Fibroblast of skin of abdomen (primary cell): ENCODE measurements around the gene LRG1.
"Not testable (repeated sequence)": the region's sequence is repeated elsewhere in the genome, so short reads cannot be mapped to it uniquely, and the experiment has no call there.

Source experiments
- DNase-seq: peaks from one replicate; pipeline ENCODE4 v3.0.0-alpha.2; 2013

Gene LRG1

DNA sequence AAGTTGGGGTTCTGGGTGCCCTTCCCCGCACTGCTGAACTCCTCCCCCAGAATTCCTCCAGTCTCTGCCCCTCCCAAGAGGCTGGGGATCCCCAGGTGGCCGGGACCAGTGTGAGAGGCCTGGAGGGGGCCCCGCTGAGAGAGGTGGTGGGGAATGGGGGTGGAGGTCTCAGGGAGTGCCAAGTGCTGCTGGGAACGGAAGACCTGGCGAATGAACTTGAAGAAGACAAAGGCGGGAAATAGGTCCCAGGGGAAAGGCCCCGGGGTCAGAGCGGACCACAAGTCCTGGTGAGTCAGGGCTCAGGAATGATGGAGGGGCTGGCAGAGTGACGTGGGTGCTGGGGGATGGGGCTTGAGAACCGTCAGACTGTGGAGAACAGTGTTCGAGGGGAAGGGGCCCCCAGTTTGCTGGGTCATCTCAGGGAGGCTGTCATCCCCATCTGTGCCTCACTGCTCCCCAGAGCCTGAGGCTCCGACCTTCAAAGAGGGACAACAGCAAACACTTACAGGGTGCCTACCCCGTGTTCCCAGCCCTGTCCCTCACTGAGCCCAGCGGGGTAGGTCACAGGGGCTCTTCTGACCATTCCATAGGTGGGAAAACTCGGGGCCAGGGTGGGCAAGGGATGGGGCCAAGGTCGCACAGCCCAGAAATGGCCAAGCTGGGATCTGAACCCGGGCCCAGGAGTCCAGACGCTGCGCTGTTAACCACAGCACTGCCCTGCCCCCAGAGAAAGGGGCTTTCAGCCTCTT is 35.6 kb upstream of the LRG1 start:
- peak; percentile 98 for DNase-seq

DNA sequence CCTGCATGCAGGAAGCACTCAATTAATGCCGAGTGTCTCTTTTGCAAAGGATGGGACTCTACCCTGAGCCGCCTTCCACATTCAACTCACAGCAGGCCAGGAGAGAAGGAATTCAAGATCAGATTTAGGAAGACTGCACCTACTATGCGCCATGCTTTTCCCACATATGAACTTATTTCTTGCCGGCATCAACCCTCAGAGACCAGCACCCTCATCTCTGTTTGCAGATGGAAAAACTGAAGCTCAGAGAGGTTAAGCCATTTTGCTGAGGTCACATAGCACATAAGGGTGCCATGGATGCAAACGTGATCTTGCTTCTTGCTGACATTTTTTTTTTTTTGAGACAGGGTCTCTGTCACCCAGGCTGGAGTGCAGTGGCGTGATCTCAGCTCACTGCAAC is 33.8 kb upstream of the LRG1 start:
- DNase-seq = no peak

DNA sequence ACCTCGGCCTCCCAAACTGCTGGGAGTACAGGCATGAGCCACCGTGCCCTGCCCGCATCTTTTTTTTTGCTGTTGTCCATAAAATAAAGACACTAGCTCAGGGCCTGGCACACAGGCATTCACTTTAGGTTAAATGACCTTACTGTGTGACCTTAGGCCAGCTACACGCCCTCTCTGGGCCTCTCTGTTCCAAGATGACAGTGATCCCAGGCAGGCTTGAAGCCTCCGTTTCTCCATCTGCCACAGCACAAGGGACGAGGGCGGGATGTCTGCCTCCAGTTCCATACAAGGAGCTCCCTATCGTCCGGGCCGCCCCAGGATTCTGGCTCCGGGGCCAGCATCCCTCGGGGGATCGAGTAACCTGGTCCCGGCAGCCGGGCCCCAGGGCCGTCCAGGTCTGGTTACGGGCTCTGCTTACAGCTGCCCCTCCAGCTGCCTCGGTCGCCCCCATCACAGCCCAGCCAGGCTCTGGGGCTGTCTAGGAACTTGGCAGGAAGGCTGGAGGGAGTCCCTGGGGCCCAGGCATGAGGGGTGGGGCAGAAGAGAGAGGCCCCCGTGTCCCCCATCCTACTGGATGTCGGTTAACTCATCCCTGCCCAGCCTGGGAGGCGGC is 31.6 kb upstream of the LRG1 start:
- DNase-seq = no peak

DNA sequence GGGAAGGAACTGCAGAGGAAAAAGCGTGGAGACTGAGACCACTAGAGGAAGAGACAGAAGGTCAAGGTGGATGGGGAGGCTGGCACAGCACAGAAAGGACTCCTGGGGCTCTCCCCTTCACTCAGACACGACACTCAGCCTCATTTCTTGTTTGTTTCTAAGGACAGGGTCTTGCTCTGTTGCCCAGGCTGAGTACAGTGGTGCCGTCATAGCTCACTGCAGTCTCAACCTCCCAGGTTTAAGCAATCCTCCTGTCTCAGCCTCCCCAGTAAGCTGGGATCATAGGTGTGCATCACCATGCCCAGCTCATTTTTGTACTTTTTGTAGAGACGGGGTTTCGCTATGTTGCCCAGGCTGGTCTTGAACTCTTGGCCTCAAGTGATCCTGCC is 31.1 kb upstream of the LRG1 start:
- no peak for DNase-seq

DNA sequence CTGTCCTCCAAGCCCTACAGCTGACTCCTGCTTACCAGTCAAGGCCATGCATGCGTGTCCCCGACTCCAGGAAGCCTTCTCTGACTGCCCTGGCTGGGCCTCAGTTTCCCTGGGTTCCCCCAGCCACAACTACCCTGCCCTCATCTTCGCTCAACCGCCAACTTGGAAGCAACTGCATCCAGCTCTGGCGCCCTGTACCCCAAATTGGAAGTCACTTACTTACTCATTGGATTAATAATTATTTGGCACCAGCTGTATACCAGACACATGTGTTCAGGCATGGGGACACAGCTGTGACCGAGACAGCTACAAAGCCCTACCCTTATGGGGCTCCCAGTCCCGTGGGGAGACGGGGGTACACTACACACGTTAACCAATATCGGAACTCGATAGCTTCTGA is 30.6 kb upstream of the LRG1 start:
- no peak for DNase-seq

DNA sequence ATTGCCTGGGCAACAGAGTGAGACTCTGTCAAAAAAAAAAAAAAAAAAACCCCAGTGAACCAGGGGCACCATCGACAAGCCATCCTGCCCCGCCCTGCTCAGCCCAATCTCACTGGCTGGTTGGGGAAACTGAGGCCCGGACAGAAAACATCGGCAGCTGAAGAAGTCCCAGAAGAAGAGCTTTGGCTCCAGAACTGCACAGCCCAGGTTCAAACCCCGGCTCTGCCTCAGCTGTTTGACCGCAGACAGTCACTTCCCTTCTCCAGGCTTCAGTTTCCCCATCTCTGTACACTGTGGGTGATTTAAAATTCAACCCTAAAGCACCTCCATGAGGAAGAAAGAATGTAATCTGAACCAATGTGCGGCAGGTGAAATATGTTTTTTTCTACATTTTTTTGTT is 29.1 kb upstream of the LRG1 start:
- no peak for DNase-seq

DNA sequence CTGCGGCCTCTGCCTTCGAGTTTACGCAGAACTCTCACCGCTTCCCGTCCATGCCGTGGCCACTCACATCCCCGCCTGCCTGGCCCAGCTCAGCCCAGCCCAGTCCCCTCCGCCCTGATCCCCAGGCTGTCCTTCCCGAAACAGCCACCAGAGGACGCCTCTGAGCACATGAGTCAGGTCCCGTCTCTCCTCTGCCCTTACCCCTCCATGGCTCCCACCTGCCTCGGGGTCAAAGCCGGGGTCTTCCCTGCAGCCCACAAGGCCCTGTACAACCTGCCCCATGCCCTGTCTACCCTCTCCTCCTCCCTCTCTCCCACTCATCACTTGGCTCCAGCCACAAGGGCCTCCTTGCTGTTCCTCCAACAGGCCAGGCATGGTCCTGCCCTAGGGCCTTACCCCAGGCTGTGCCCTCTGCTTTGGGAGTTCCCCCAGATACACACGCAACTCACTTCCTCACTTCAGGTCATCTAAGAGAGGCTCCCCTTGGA is 27.8 kb upstream of the LRG1 start:
- peak; percentile 37 for DNase-seq

DNA sequence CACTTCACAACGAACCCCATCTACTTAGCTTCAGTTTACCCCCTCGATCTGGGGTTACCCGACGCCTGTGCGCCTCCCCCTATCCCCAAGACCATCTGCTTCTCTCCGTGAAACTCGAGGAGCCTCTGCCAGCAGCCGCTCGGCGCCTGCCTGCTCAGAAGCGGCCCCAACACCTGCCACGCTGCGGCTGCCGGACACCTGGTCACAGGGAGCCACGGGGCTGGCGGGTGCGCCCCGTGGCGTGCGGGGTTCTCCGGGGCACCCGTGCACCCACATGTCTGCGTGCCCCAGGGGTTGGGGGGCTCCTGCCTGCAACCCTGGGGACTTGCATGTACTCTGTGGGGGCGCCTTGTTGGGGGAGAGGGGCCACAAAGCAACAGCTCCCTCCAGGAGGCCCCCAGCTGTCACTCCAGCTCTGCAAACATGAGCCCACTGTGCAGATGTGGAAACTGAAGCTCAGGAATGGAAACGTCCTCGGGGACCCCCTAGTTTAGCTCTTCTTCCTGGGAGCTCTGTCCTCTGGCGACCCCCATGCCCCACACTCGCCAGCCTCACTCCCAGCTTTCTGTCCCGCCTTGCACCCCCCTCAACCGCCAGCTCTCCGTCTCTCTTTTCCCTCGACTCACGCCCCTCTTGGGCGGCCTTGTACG is 26.7 kb upstream of the LRG1 start:
- DNase-seq = no peak

DNA sequence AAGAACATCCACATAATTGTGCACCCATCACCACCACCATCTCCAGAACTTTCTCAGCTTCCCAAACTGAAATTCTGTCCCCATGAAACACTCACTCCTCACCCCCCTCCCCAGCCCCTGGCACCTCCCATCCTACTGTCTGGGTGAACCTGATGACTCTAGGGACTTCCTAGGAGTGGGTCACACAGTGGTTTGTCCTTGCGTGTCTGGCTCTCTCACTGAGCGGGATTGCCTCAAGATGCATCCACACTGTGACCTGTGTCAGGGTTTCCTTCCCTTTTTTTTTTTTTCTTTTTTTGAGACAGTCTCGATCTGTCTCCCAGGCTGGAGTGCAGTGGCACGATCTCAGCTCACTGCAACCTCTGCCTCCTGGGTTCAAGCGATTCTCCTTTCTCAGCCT is 23.7 kb upstream of the LRG1 start:
- not testable (repeated sequence) for DNase-seq

DNA sequence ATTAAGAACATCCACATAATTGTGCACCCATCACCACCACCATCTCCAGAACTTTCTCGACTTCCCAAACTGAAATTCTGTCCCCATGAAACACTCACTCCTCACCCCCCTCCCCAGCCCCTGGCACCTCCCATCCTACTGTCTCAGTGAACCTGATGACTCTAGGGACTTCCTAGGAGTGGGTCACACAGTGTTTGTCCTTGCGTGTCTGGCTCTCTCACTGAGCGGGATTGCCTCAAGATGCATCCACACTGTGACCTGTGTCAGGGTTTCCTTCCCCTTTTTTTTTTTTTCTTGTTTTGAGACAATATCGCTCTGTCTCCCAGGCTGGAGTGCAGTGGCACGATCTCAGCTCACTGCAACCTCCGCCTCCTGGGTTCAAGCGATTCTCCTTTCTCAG is 22.2 kb upstream of the LRG1 start:
- DNase-seq = not testable (repeated sequence)

DNA sequence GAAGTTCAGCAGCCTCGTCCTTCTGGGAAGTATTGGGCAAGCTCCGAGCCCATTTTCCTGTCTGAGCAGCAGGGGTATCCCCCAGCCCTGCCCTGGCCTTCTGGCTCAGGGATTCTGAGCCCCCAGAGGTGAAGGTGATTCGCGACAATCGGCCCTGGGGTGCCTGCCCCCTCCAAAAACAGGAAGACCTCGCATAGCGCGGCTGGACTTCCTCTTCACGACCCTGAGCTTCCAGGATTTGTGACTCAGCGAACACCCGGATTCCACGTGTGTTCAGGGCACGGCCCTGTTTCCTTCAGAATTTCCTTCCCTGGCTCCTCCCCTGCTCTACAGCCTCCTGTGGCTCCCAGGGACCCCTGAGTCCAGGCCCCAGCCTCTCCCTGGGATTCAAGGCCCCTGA is 19.7 kb upstream of the LRG1 start, which contains the start of gene SEMA6B:
Gene SEMA6B, minus strand, starts transcription at position 116 of the 400 bp plus-strand sequence. CDS start 1,227 bp downstream, outside the sequence.
- DNase-seq = no peak

DNA sequence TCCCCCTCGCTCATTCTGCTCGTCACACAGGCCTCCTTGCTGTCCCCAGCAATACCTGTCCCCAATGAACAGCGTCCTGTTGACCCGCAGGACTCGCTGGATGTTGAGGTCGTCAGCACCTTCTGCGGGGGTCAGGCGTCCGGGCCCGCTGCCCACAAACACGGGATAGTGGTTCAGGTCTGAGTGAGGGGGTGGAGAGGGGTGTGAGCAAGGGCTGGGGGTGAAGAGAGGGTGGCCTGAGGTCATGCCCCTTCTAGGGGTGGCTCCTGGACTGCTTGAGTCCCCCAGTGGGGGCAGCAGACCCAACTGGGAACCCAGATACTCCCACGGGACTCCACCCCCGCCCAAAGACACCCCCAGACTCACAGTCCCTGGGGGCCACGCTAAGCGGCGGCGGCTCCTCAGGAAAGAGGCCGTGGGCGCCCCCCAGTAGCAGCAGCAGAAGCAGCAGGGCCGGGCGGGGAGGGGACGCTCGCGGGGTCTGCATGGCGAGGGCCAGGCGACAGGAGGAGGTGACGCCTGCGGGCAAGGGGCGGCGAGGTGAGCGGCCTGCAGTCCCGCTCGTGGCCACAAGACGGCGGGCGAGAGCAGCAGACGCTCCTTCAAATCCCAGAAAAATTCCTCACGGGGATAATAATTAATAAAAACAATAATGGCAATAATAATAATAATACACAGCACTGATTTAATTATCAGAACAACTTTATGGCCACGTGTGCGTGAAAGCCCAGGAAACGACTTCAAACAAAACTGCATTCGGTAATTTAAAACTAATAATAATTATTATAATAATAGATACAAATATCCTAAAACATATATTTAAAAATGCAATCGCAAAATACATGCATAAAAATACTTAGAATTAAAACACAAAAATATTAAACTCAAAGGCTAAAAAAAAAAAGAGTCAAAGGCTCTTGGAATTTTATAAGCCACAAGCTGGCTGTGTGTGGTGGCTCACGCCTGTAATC is 18.4 kb upstream of the LRG1 start:
- no peak for DNase-seq

DNA sequence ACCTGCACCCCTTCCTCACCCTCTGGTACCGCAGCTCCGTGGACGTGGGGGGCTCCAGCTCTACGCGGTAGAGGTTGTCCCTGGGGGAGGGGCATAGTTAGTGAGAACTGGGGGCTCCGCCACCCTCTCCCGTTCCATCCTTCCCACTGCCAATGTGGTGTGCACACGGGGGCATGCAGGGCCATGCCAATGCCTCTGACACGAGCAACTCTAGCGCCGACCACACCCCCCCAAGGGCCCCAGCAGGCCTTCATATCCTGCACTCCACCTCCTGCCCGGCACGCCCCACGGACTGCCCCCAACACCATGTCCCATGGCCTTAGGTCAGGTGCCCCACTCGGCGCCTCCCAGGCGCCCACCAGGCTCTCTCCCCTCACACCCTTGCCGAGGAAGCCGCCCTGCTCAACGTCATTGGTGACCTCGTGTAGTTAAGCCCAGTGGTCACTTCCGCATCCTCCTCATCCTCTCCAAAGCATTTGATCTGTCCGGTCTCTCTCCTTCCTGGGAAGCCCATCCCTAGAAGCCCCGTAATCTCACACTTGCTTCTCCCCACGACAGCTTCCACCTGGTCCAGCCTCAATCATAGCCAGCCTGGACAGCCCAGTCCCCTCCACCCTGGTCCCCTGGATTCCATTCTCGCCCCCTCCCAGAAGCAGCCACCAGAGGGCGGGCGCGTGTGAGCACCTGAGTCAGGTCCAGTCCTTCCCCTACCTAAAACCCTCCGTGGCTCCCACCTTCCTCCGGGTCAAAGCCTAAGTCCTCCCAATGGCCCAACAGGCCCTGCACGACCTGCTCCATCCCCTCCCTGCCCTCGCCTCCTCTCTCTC is 17.5 kb upstream of the LRG1 start:
- no peak for DNase-seq

DNA sequence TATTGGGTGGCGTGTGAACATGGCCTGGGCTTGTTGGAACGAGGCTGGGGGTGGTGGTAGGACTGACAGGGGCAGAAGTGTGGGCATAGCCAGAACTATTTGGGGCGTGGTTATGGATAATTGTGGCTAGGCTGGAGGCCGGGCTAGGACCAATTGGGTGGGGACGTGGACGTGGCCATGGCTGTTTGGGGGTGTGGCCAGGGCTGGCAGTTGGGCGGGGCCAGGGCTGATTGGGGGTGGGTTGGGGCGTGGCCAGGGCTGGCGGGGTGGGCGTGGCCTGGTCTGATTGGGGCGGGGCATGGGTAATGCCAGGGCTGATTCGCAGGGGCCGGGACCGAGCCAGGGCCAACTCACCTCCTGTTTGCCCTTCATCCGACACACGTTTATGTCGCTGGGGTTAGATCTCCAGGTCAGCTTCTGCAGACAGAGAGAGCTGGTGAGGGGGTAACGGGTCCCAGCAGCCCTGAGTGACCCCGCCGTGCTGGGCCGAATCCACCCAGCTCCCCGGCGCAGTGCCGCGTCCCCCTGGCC is 16.8 kb upstream of the LRG1 start:
- no peak for DNase-seq

DNA sequence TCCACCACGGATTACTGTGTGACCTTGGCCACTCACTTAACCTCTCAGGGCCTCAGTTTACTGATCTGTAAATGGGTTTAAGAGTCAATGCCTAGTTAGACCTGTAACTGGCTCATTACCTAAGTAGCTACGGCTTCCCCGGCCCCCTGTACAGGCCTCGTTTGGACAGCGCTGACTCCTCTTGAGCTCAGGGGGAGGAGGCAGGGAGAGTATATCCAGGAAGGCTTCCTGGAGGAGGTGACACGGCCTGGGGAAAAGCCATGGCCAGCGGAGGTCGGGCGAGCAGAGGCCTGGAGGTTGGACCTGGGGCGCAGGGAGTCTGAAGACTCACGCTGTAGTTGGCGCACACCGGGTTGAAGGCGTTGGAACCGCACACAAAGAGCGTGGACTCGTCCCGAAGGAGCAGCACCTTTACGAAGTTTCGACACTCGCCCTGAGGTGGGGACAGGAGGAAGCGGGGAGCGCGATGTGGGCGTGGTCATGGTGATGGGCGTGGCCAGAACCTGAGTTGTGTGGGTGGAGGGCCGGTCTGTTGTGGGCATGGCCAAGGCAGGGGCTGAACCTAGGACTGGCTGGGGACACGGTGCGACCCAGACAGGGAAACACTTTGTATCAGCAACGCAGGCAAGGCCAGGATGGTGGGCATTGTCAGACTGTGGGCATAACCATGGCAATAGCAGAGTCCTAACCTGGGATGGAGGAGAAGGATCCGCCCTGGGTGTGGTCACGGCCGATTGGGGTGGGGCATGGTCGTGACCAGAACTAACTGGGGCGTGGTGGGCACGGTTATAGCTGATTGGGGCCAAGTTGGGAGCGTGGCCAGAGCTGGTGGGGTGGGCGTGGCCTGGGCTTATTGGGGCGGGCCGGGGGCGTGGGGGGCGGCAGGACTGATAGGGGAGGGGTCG is 16.1 kb upstream of the LRG1 start:
- DNase-seq = no peak

DNA sequence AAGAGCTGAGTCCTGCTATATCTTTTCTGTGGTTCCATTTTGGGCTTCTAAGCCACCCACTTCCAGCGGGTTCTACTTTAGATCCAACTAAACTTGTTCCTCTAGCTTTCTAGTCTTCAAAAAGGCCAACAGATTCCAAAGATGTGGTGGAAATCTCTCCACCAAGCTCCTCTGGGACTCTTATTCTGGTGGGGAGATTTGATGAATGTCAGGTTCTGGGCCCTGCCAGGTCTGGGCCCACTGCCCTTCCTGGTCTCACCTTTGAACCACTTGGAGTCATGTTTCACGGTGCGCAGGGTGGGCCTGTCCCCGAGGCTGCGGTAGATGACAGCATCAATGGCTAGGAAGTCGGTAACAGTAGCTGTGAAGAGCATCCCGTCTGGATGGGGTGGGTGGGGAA is 14.9 kb upstream of the LRG1 start:
- DNase-seq = no peak

DNA sequence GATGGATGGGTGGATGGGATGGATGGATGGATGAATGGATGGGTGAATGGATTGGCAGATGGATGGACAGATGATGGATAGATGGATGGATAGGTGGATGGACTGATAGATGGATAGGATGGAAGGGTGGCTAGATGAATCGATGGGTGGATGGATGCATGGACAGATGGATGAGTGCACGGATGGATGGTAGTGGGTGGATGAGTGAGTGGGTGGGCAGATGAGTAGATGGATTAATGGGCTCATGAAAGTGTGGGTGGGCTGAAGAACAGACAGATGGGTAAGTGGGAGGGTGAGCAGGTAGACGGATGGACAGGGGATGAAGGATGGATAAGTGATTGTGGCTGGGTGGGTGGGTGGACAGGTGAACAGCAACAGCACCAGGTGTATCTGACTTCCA is 13.9 kb upstream of the LRG1 start:
- no peak for DNase-seq

DNA sequence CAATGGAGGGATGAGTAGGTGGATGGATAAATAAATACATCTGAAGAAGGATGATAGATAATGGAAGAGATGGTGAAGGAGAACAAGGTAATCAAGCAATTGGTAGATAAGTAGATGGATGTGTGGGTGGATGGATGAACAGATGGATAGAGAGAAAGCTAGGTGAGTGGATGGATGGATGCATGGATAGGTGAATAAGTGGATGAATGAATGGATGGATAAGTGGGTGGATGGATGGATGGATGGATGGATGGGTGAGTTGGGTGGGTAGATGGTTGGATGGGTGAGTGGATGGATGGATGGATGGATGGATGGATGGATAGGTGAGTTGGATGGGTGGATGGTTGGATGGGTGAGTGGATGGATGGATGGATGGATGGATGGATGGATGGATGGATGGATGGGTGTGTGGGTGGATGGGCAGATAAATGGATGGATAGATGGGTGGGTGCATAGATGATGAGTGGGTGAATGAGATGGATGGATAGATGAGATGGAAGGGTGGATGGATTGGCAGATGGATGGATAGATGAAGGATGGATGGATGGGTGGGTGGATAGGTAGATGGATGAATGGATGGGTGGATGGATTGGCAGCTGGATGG is 13.4 kb upstream of the LRG1 start:
- DNase-seq = no peak

DNA sequence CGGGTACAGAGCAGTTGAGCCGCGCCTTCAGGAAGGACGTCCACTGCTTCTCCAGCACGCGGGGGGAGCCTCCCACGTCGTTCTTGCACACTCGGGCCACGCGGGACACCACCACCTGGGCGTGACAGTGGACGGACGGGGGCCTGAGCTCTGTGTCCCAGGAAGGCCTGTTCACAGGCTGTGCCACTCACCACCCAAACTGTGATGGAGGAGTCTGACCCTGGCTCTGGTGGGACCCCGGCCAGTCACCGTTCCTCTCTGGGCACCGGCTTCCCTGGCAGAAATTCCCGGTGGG is 12.6 kb upstream of the LRG1 start:
- no peak for DNase-seq

DNA sequence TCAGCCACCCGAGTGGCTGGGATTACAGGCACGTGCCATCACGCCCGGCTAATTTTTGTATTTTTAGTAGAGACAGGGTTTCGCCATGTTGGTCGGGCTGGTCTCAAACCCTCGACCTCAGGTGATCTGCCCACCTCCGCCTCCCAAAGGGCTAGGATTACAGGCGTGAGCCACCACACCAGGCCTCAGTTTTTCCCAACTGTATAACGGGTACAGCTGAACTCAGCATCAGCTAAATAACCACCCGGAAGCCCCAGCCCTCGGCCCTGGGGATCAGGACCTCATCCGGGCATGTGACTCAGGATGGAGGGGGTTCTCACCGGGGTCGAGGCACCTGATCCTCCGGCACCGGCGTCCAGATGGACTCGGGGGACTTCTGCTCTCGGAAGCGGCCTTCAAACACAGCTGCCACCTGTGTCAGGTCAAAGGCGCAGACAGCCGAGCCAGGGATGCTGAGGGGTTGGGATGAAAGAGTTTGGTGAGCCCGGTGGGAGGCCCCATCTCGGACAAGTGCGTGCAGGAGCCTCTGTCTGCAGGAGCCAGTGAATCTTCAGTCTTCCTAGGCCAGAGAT is 10.7 kb upstream of the LRG1 start:
- no peak for DNase-seq
